DOHH2 (cell line): ENCODE results near the gene LRRC37A.
"Not testable (repeated sequence)": the region's sequence is repeated elsewhere in the genome, so short reads cannot be mapped to it uniquely, and the experiment has no call there.

Experiments
- H3F3A ChIP-seq: fragments of 200-600 bp; sonication (generic), shearing (Covaris generic); 2 replicates; pipeline ENCODE4 v1.6.0; 2016; ENCODE audit warnings: antibody characterized with exemption, mild to moderate bottlenecking; ENCODE audit not compliant: control insufficient read depth, insufficient read depth
- H3K27ac ChIP-seq: fragments of 200-600 bp; sonication (generic); 2 replicates; pipeline ENCODE4 v1.5.1; 2014; ENCODE audit warnings: low read depth, mild to moderate bottlenecking, low read length, moderate library complexity
- H3K27me3 ChIP-seq: fragments of 200-600 bp; sonication (generic); 2 replicates; pipeline ENCODE4 v1.6.1; 2014; ENCODE audit warnings: mild to moderate bottlenecking, low read length, mixed read lengths; ENCODE audit not compliant: control insufficient read depth
- H3K36me3 ChIP-seq: fragments of 200-600 bp; sonication (generic); 2 replicates; pipeline ENCODE4 v1.6.1; 2014; ENCODE audit warnings: mild to moderate bottlenecking, low read length, moderate library complexity, mixed read lengths; ENCODE audit not compliant: control insufficient read depth
- H3K4me1 ChIP-seq: fragments of 200-600 bp; sonication (generic); 2 replicates; pipeline ENCODE4 v1.6.1; 2014; ENCODE audit warnings: mild to moderate bottlenecking, low read length, mixed read lengths; ENCODE audit not compliant: control insufficient read depth
- H3K4me2 ChIP-seq: fragments of 200-600 bp; sonication (generic); 2 replicates; pipeline ENCODE4 v1.6.0; 2014; ENCODE audit warnings: mild to moderate bottlenecking, low read length, moderate library complexity
- H3K4me3 ChIP-seq: fragments of 200-600 bp; sonication (generic); 2 replicates; pipeline ENCODE4 v1.5.1; 2014; ENCODE audit warnings: mild to moderate bottlenecking, low read length, mixed read lengths
- H3K79me2 ChIP-seq: fragments of 200-600 bp; sonication (generic); 2 replicates; pipeline ENCODE4 v1.6.1; 2014; ENCODE audit warnings: mild to moderate bottlenecking, low read length, mixed read lengths; ENCODE audit not compliant: control insufficient read depth
- H3K9me2 ChIP-seq: fragments of 200-600 bp; sonication (generic); replicated peaks from 2 replicates; pipeline ENCODE4 v1.6.1; 2014; ENCODE audit warnings: mild to moderate bottlenecking, low read length, mixed read lengths; ENCODE audit not compliant: control insufficient read depth
- H3K9me3 ChIP-seq: fragments of 200-600 bp; sonication (generic); 2 replicates; pipeline ENCODE4 v1.6.1; 2014; ENCODE audit warnings: antibody characterized with exemption, low read length, mixed read lengths; ENCODE audit not compliant: control insufficient read depth, insufficient read depth
- H4K20me1 ChIP-seq: fragments of 200-600 bp; sonication (generic); 2 replicates; pipeline ENCODE4 v1.6.0; 2014; ENCODE audit warnings: low read depth, mild to moderate bottlenecking, antibody characterized with exemption, low read length, moderate library complexity; ENCODE audit not compliant: control insufficient read depth, insufficient read depth

The LRRC37A gene

DNA sequence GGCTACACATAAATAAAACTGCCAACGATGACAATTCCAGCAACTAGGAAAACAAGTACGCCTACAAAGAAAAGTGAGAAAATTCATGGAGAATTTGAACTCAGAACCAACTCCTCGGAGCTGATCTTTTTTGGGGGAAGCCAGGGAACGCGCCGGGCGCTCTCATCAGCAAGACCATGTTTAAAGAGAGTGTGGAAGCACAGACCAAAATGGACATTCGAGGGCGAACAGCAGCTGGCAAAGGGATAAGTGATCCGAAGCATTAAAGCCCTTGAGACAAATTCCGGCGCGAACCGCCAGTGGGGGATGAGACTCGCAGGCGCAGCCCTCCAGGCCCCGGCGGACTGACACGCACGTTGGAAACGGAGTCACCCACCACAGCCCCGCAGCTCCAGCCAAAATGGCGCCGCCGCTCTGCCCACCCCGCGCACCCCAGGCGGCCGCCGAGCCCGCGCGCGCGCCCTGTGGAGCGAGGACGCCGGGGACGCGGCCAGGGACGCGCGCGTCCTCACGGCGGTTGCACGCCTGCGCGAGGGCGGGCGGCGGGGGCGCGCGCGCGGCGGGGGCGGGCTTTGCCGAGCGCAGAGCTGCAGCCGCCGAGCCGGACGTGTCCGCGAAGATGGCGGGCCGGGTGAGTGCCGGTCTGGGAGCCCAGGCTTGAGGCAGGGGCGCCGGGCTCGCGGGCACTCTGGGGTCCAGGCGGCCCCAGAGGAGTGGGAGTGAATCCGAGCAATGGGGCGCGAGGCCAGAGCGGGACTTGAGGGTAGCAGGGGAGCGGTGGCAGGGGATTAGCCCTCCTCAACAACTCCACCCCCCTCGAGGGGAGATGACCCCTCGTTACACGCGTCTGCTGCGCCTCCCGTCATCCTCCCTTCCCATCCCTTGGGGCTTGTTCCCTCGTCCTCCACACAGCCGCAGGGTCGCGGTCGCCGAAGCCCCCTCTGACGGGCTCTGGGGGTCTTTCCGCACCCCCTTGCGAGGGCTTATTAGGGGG lies 77.6 kb downstream of the LRRC37A start:
- not testable (repeated sequence) for H3K27me3 ChIP-seq, H3K79me2 ChIP-seq

DNA sequence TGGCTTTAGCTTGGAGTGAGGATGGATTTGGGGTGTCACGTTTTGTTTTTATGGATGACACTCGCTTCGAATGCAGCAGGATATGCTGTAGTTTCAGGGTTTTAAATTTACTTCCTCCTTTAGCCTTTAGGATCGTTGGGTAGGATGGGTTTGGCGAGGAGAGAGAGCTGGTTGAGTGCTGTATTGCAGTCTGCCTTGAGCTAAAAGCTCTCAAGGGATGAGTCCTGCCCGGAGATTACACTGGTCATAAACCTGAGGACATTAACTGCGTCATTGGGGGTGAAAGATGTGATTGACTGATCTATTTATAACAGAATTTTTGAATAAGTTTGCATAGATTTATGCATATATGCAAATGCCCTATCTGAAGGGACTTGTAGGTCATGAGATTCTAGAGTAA lies 78.5 kb downstream of the LRRC37A start:
- H4K20me1 ChIP-seq, H3K4me2 ChIP-seq, H3F3A ChIP-seq, H3K9me2 ChIP-seq, H3K27ac ChIP-seq, H3K9me3 ChIP-seq, H3K4me1 ChIP-seq, H3K4me3 ChIP-seq, H3K27me3 ChIP-seq, H3K79me2 ChIP-seq, H3K36me3 ChIP-seq: not testable (repeated sequence)

More for the DNA sequence above, 77.6 kb downstream of the LRRC37A start:
- not testable (repeated sequence) for H3K9me2 ChIP-seq, H3K36me3 ChIP-seq, H3F3A ChIP-seq, H3K4me2 ChIP-seq, H3K4me1 ChIP-seq, H4K20me1 ChIP-seq, H3K27ac ChIP-seq, H3K4me3 ChIP-seq, H3K9me3 ChIP-seq

DNA sequence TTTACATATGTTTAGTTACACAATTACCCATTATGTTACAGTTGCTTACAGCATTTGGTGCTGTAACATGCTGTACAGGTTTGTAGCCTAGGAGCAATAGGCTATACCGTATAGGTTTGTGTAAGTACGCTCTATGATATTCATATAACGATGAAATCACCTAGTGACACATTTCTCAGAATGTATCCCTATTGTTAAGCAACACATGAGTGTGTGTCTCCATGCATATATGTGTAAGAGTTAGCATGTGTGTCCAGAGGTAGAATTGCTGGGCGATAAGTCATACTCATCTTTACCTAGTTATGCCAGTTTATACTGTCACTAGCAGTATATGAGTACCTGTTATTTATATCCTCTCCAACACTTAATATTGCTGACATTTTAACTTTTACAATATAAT lies 88.2 kb downstream of the LRRC37A start:
- H3K9me2 ChIP-seq, H3K36me3 ChIP-seq, H3K4me1 ChIP-seq, H3K79me2 ChIP-seq, H3F3A ChIP-seq, H3K4me2 ChIP-seq, H3K9me3 ChIP-seq, H4K20me1 ChIP-seq, H3K4me3 ChIP-seq, H3K27me3 ChIP-seq, H3K27ac ChIP-seq: not testable (repeated sequence)

DNA sequence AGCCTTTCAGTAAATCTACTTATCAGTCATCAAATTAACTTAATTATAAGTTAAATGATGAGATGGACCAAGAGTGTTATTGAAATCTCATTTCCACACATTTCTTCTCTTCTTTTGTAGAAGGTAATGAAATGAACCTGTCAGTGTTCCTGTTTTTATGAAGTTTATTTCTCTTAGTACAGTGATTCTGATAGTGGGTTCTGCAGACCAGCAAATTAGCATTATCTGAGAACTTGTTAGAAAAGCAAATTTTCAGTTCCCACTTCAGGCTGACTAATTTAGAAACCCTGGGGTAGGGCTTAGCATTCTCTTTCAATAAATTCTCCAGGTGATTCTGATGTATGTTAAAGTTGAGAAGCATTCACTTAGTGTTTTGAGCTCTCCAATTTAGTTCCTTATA lies 90.6 kb downstream of the LRRC37A start:
- H3K4me1 ChIP-seq, H3K4me3 ChIP-seq, H3K79me2 ChIP-seq, H3K36me3 ChIP-seq, H3K9me2 ChIP-seq, H3K27me3 ChIP-seq, H3K27ac ChIP-seq, H3K4me2 ChIP-seq, H3F3A ChIP-seq, H4K20me1 ChIP-seq, H3K9me3 ChIP-seq: not testable (repeated sequence)
